ENCODE measurements around the gene WIPI1. TPM values are rescaled to one million over a fixed set of nuclear protein-coding genes. Genes with fewer than 3 reads are reported as not detected.

WIPI1 gene
- total RNA-seq, 1 experiment from 2014 or later: 20.2 TPM

GRCh38 chr17:68429881-68430280 is 27.4 kb downstream of the WIPI1 start:
- ATAC-seq (no peak), DNase-seq (no peak)
- Histone ChIP-seq H3K4me2 (ENCODE audit: low read length) (no peak overlapping the region), H3K36me3 (ENCODE audit: low read depth, low read length) (no peaks in the 10 kb centered on the region), H3K9me2 (replicated peaks; ENCODE audit: low read length) (no peaks in the 10 kb centered on the region), H2AFZ (ENCODE audit: low read length) (no peak overlapping the region), H3K4me1 (ENCODE audit: insufficient read depth, low read length) (no peaks in the 10 kb centered on the region), H3K9ac (ENCODE audit: low read length) (no peak overlapping the region), H3K27ac (ENCODE audit: low read length) (no peak overlapping the region), H3F3A (ENCODE audit: low read length, unreplicated experiment) (no peaks in the 10 kb centered on the region), H3K79me2 (ENCODE audit: low read length) (no peaks in the 10 kb centered on the region), H3K27me3 (ENCODE audit: low read length) (no peaks in the 10 kb centered on the region), H3K9me3 (ENCODE audit: low read length) (no peaks in the 10 kb centered on the region), H4K20me1 (ENCODE audit: low read length) (no peaks in the 10 kb centered on the region), H3K4me3 (ENCODE audit: low read length) (no peak overlapping the region)
- no TSS peak for BruUV-seq (replicated peaks)
- no peak for TF ChIP-seq EZH2phosphoT487 (IDR thresholded peaks at IDR 0.05; ENCODE audit: borderline replicate concordance, low read length)
- TF ChIP-seq, protein P1, sequence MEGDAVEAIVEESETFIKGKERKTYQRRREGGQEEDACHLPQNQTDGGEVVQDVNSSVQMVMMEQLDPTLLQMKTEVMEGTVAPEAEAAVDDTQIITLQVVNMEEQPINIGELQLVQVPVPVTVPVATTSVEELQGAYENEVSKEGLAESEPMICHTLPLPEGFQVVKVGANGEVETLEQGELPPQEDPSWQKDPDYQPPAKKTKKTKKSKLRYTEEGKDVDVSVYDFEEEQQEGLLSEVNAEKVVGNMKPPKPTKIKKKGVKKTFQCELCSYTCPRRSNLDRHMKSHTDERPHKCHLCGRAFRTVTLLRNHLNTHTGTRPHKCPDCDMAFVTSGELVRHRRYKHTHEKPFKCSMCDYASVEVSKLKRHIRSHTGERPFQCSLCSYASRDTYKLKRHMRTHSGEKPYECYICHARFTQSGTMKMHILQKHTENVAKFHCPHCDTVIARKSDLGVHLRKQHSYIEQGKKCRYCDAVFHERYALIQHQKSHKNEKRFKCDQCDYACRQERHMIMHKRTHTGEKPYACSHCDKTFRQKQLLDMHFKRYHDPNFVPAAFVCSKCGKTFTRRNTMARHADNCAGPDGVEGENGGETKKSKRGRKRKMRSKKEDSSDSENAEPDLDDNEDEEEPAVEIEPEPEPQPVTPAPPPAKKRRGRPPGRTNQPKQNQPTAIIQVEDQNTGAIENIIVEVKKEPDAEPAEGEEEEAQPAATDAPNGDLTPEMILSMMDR (conservative IDR thresholded peaks at IDR 0.05; ENCODE audit: low read depth, low read length): no peak
- TF ChIP-seq EZH2 (IDR thresholded peaks at IDR 0.05; ENCODE audit: low read length, unreplicated experiment): no peak
- CTCF ChIA-PET: no interaction called here
- intact Hi-C loops (cut with micrococcal nuclease): no loop called here
- POLR2A ChIA-PET (ENCODE audit: unreplicated experiment): no interaction called here

- TF ChIP-seq, protein P1 (conservative IDR thresholded peaks at IDR 0.05; ENCODE audit: low read depth, low read length): no peak
- no peak for TF ChIP-seq EZH2 (IDR thresholded peaks at IDR 0.05; ENCODE audit: low read length, unreplicated experiment)
- no peak for TF ChIP-seq EZH2phosphoT487 (IDR thresholded peaks at IDR 0.05; ENCODE audit: borderline replicate concordance, low read length)
- BruUV-seq (replicated peaks): no TSS peak
- ATAC-seq: no peak
- Histone ChIP-seq H3K4me3 (ENCODE audit: low read length) (no peak overlapping the region), H3K9me2 (replicated peaks; ENCODE audit: low read length) (no peaks in the 10 kb centered on the region), H3K9ac (ENCODE audit: low read length) (no peak overlapping the region), H3K9me3 (ENCODE audit: low read length) (no peaks in the 10 kb centered on the region), H3K4me1 (ENCODE audit: insufficient read depth, low read length) (no peaks in the 10 kb centered on the region), H3K27me3 (ENCODE audit: low read length) (no peaks in the 10 kb centered on the region), H3F3A (ENCODE audit: low read length, unreplicated experiment) (no peaks in the 10 kb centered on the region), H3K4me2 (ENCODE audit: low read length) (no peak overlapping the region), H3K27ac (ENCODE audit: low read length) (no peak overlapping the region), H3K79me2 (ENCODE audit: low read length) (no peaks in the 10 kb centered on the region), H4K20me1 (ENCODE audit: low read length) (no peaks in the 10 kb centered on the region), H2AFZ (ENCODE audit: low read length) (no peak overlapping the region), H3K36me3 (ENCODE audit: low read depth, low read length) (no peaks in the 10 kb centered on the region)
- no peak for DNase-seq
- intact Hi-C loops (cut with micrococcal nuclease): no loop called here
- ChIA-PET POLR2A (ENCODE audit: unreplicated experiment) (no interaction called here), CTCF (interaction anchor here (0.6 kb wide), 1 partner anchor 26 kb away, joined by 3 read pairs; no protein-coding TSS in a partner anchor)
Observed at GRCh38 chr17:68428498-68429172, 28.7 kb downstream of the WIPI1 start.

DNA sequence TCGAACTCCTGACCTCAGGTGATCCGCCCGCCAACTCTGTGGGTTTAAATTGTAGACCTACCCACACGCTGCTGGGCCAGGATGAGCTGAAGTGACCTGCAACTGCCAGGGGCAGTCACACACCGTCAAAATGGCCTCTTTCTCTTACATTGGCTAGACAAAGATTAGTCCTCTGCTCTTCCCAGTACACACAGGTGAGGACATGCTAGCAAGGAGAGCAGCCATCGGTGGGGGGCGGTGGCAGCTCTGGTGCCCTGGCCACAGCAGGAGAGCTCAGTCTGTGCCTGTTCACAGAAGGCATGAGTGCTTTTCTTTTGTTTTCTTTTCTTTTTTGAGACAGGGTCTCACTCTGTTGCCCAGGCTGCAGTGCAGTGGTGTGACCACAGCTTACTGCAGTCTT is 29.7 kb downstream of the WIPI1 start:
- intact Hi-C loops (cut with micrococcal nuclease): no loop called here
- POLR2A ChIA-PET (ENCODE audit: unreplicated experiment): no interaction called here
- no peak for DNase-seq
- no peaks in the 10 kb centered on the region for H3K9me3 ChIP-seq (ENCODE audit: low read length)
- no peak for TF ChIP-seq EZH2phosphoT487 (IDR thresholded peaks at IDR 0.05; ENCODE audit: borderline replicate concordance, low read length)
- TF ChIP-seq, protein P1 (conservative IDR thresholded peaks at IDR 0.05; ENCODE audit: low read depth, low read length): no peak
- TF ChIP-seq EZH2 (IDR thresholded peaks at IDR 0.05; ENCODE audit: low read length, unreplicated experiment): no peak
- H3K27ac ChIP-seq (ENCODE audit: low read length): no peak overlapping the region
- H4K20me1 ChIP-seq (ENCODE audit: low read length): no peaks in the 10 kb centered on the region
- no peak overlapping the region for H2AFZ ChIP-seq (ENCODE audit: low read length)
- H3F3A ChIP-seq (ENCODE audit: low read length, unreplicated experiment): no peaks in the 10 kb centered on the region
- no peaks in the 10 kb centered on the region for H3K4me1 ChIP-seq (ENCODE audit: insufficient read depth, low read length)
- ATAC-seq: no peak
- no peak overlapping the region for H3K9ac ChIP-seq (ENCODE audit: low read length)
- no peaks in the 10 kb centered on the region for H3K79me2 ChIP-seq (ENCODE audit: low read length)
- CTCF ChIA-PET: no interaction called here
- no peak overlapping the region for H3K4me3 ChIP-seq (ENCODE audit: low read length)
- H3K27me3 ChIP-seq (ENCODE audit: low read length): no peaks in the 10 kb centered on the region
- H3K36me3 ChIP-seq (ENCODE audit: low read depth, low read length): no peaks in the 10 kb centered on the region
- no peaks in the 10 kb centered on the region for H3K9me2 ChIP-seq (replicated peaks; ENCODE audit: low read length)
- no peak overlapping the region for H3K4me2 ChIP-seq (ENCODE audit: low read length)
- BruUV-seq (replicated peaks): no TSS peak

Measured in PC-3 (cell line).